ENCODE measurements around the gene ROGDI. TPM values are rescaled to one million over a fixed set of nuclear protein-coding genes. Genes with fewer than 3 reads are reported as not detected.

The ROGDI gene
- total RNA-seq, 1 experiment from 2014 or later, result 36.4 TPM

DNA sequence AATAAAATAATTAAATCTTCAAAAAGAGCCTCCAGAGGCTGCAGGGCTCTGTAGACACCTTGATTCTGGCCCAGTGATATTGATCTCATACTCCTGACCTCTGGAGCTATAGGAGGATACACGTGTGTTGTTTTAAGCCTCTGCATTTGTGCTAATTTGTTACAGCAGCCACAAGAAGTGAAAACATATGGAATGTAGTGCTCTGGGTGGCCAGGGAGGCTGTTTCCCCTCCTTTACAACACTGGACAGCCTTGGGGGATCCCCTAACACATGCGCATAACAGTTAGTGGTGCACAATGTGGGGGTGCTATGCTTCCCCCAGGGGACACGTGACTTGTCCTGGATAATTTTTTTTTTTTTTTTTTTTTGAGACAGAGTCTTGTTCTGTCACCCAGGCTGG, 30.8 kb downstream of the ROGDI start:
- no peaks in the 10 kb centered on the region for H3K27me3 ChIP-seq (ENCODE audit: insufficient read depth, low read length)
- no peak overlapping the region for H3K4me2 ChIP-seq (ENCODE audit: insufficient read depth, insufficient read length, low read length)

More for the DNA sequence above, 30.8 kb downstream of the ROGDI start:
- Histone ChIP-seq H3K9me3 (ENCODE audit: control insufficient read depth, low read depth, low read length) (no peaks in the 10 kb centered on the region), H3K56ac (ENCODE audit: insufficient read length, low read depth, low read length) (no peak overlapping the region), H3T11ph (ENCODE audit: low read length) (no peak overlapping the region), H4K20me1 (ENCODE audit: control insufficient read depth, insufficient read depth, insufficient read length) (no peaks in the 10 kb centered on the region), H3K23ac (ENCODE audit: insufficient read length, low read depth, low read length) (no peak overlapping the region), H3K18ac (ENCODE audit: insufficient read length, low read depth, low read length) (no peak overlapping the region), H4K8ac (replicated peaks; ENCODE audit: insufficient read length, low read depth, low read length) (no peak overlapping the region), H2BK12ac (ENCODE audit: insufficient read length, low read depth, low read length) (no peak overlapping the region), H2BK5ac (ENCODE audit: insufficient read length, low read length) (no peak overlapping the region), H2BK20ac (ENCODE audit: low read depth, low read length, poor library complexity, severe bottlenecking) (no peak overlapping the region), H3K14ac (ENCODE audit: insufficient read depth, low read length) (no peak overlapping the region), H3K4me1 (ENCODE audit: insufficient read depth, low read length) (no peaks in the 10 kb centered on the region), H2AFZ (ENCODE audit: low read length) (no peak overlapping the region), H3K79me1 (ENCODE audit: insufficient read depth, low read depth, low read length, poor library complexity, severe bottlenecking) (no peaks in the 10 kb centered on the region), H3K79me2 (ENCODE audit: insufficient read depth, low read length) (no peaks in the 10 kb centered on the region), H3K27ac (ENCODE audit: insufficient read length, low read depth, low read length) (no peak overlapping the region), H2BK15ac (ENCODE audit: low read depth, low read length) (no peak overlapping the region), H3K9ac (ENCODE audit: extremely low read depth, insufficient read length, low read length) (no peak overlapping the region), H2AK5ac (ENCODE audit: insufficient read length, low read length) (no peak overlapping the region), H4K5ac (ENCODE audit: insufficient read length, low read depth, low read length) (no peak overlapping the region), H2BK120ac (ENCODE audit: low read depth, low read length, poor library complexity, severe bottlenecking) (no peak overlapping the region), H4K91ac (ENCODE audit: insufficient read length, low read depth, low read length) (no peak overlapping the region), H3K4ac (ENCODE audit: low read depth, low read length) (no peak overlapping the region), H3K23me2 (ENCODE audit: insufficient read length, low read depth, low read length, poor library complexity, severe bottlenecking) (peaks cover 8% of the 10 kb centered on the region)
- Mint-ChIP-seq H3K36me3 (ENCODE audit: insufficient read depth in 1 of 3, low read depth in 3 of 3) (no peaks in the 10 kb centered on the region), H3K27me3 (ENCODE audit: low read depth) (no peaks in the 10 kb centered on the region; the same call in 1 of the 2 replicates), H3K4me1 (peaks cover 16% of the 10 kb centered on the region in 2 experiments), H3K27ac (no peak overlapping the region; a peak in 1 of 7 replicates), H3K9me3 (no peaks in the 10 kb centered on the region), H3K4me3 (no peak overlapping the region)
- WGBS (ENCODE audit: extremely low coverage, insufficient read length, low lambda C conversion rate), result no CpG with 5 or more reads among the region's 3 CpGs
- TF ChIP-seq, protein P1, sequence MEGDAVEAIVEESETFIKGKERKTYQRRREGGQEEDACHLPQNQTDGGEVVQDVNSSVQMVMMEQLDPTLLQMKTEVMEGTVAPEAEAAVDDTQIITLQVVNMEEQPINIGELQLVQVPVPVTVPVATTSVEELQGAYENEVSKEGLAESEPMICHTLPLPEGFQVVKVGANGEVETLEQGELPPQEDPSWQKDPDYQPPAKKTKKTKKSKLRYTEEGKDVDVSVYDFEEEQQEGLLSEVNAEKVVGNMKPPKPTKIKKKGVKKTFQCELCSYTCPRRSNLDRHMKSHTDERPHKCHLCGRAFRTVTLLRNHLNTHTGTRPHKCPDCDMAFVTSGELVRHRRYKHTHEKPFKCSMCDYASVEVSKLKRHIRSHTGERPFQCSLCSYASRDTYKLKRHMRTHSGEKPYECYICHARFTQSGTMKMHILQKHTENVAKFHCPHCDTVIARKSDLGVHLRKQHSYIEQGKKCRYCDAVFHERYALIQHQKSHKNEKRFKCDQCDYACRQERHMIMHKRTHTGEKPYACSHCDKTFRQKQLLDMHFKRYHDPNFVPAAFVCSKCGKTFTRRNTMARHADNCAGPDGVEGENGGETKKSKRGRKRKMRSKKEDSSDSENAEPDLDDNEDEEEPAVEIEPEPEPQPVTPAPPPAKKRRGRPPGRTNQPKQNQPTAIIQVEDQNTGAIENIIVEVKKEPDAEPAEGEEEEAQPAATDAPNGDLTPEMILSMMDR (conservative IDR thresholded peaks at IDR 0.05), result no peak
- DNase-seq, result no peak
